SH-SY5Y (cell line): ENCODE results near the gene MEIS1.

Experiments
- GATA2 ChIP-seq: IDR thresholded peaks from 2 replicates; pipeline ENCODE4 v1.6.1; 2011; ENCODE audit warnings: mild to moderate bottlenecking, low read depth, low read length
- GATA3 ChIP-seq: IDR thresholded peaks from 2 replicates; pipeline ENCODE4 v1.6.1; 2011; ENCODE audit warnings: low read depth, mild to moderate bottlenecking, low read length, moderate library complexity

GRCh38 chr2:66566726-66567399 is 131.9 kb downstream of the MEIS1 start:
- TF ChIP-seq GATA3 (no peak), GATA2 (no peak)
